ENCODE measurements around the gene TTC7B.

The TTC7B gene

DNA sequence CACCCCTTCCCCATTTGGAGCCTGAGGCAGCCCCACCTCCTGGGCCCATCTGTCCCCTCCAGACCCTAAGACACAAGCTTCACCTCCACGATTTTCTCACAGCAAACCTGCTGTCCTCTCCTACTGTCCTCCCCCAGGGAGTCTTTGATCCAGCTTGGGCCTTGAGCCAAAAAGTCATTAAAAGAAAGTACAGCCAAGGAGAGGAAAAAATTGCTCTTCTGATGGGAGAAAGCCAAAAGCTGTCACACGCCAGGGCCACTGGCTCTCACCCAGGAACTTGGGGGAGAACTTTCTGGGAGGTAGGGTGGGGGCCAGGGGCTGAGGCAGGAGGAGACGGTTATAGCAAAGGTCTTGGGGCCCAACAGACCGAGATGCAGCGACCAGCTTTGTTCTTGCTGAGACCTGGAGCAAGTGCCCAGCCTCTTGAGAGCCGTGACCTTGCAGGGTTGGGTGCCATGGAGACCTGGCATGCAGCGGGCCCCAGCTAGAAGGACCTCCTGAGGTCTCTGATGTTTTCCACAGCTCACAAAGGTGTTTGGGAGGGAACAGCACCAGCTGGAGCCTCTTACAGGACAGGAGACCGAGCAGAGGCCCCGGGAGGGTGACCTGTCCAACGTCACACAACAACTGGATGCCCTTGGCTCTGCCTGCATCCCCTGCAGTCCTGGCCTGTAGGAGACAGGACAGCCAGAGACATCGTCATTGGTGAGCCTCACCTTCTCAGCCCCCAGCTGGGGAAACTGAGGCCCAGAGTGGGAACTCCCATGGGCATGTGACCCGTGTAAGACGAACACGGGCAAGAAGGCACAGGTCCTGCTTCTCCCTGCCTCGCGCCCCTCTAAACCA, 294.9 kb downstream of the TTC7B start:
- 89% methylated on average over 16 of the region's 16 CpGs for WGBS
- no peak overlapping the region for H3K4me3 ChIP-seq (ENCODE audit: low read length)
- H3K9me3 ChIP-seq (ENCODE audit: insufficient read depth, low read depth, low read length) = no peaks in the 10 kb centered on the region
- no peak overlapping the region for H3K9ac ChIP-seq (ENCODE audit: low read depth, low read length)
- no peaks in the 10 kb centered on the region for H3K4me1 ChIP-seq (ENCODE audit: insufficient read depth, low read length)
- no peaks in the 10 kb centered on the region for H3K27me3 ChIP-seq (ENCODE audit: insufficient read depth, low read length)
- no peaks in the 10 kb centered on the region for H3K36me3 ChIP-seq (ENCODE audit: insufficient read depth, low read length)
- H3K27ac ChIP-seq (ENCODE audit: low read depth, low read length) = no peak overlapping the region

DNA sequence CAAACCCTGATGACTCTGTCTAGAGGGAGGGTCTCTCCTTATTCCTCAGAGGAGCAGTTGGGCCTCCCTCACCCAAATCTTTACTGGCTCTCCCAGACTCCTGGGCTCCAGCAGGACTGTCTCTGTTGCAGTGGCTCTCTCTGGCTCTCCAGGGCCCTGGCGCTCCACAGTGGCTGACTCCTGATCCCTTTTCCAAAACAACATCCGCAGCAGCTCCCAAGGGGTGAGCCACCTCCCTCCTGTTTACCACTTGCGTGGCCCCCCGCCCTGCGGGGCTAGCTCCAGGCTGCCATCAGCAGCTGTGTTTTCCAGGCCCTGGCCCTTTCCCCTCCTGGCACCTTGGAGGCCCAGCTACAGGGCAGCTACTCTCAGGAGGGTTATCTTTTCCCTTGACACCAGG, 295.9 kb downstream of the TTC7B start:
- 92% methylated on average over 5 of the region's 5 CpGs for WGBS
- no peaks in the 10 kb centered on the region for H3K9me3 ChIP-seq (ENCODE audit: insufficient read depth, low read depth, low read length)
- H3K36me3 ChIP-seq (ENCODE audit: insufficient read depth, low read length) = no peaks in the 10 kb centered on the region
- no peak overlapping the region for H3K9ac ChIP-seq (ENCODE audit: low read depth, low read length)
- no peak overlapping the region for H3K27ac ChIP-seq (ENCODE audit: low read depth, low read length)
- H3K4me1 ChIP-seq (ENCODE audit: insufficient read depth, low read length) = no peaks in the 10 kb centered on the region
- no peaks in the 10 kb centered on the region for H3K27me3 ChIP-seq (ENCODE audit: insufficient read depth, low read length)
- no peak overlapping the region for H3K4me3 ChIP-seq (ENCODE audit: low read length)

DNA sequence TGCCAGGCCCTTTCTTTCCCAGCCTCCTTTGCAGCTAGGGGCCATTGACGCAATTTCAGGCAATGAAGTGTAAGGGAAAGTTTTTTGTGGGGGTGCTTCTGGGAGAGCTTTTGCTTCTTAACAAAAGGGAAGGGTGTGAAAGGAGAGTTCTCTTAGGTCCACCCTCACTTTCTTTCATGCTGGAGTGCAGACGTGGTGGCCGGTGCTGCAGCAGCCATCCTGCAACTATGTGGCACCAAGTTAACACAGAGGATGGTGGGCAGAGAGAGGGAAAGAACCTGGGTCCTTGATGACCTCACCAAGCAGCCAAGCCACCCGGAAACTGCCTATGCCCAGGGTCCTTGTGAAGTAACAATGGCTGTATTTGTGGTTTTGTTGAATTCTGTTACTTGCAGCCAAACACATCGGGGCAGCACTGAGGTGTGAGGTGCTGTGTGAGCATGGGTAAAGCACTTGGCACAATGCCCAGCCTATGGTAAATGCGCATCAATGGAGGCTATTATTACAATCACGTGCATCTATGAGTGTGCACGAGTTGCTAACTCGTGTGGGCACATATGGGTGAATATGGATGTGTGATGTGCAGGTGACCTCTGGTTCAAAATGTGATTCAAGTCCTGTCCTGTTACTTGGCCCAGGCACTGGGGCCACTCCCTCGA, 296.8 kb downstream of the TTC7B start:
- Histone ChIP-seq H3K4me3 (ENCODE audit: low read length) (no peak overlapping the region), H3K27me3 (ENCODE audit: insufficient read depth, low read length) (no peaks in the 10 kb centered on the region), H3K27ac (ENCODE audit: low read depth, low read length) (no peak overlapping the region), H3K9me3 (ENCODE audit: insufficient read depth, low read depth, low read length) (no peaks in the 10 kb centered on the region), H3K4me1 (ENCODE audit: insufficient read depth, low read length) (no peaks in the 10 kb centered on the region), H3K36me3 (ENCODE audit: insufficient read depth, low read length) (no peaks in the 10 kb centered on the region), H3K9ac (ENCODE audit: low read depth, low read length) (no peak overlapping the region)
- 91% methylated on average over 10 of the region's 10 CpGs for WGBS

DNA sequence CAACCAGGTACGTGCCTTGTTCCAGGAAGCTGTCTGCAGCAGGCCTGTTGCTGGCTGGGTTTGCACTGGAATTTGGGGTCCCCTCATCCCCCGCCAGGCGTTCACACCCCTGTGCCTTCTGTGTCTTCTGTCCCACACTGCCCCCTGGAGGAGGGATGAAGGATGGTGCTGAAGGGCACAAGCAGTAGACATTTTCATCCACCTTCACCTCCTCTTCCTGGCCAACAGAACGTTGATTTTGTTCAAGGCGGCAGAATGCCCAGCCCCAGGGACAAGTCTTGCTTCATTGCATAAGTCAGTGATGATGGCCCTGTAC, 297.3 kb downstream of the TTC7B start:
- Histone ChIP-seq H3K9ac (ENCODE audit: low read depth, low read length) (no peak overlapping the region), H3K4me3 (ENCODE audit: low read length) (no peak overlapping the region), H3K4me1 (ENCODE audit: insufficient read depth, low read length) (no peaks in the 10 kb centered on the region), H3K36me3 (ENCODE audit: insufficient read depth, low read length) (no peaks in the 10 kb centered on the region), H3K27me3 (ENCODE audit: insufficient read depth, low read length) (no peaks in the 10 kb centered on the region), H3K9me3 (ENCODE audit: insufficient read depth, low read depth, low read length) (no peaks in the 10 kb centered on the region), H3K27ac (ENCODE audit: low read depth, low read length) (no peak overlapping the region)
- 84% methylated on average over 4 of the region's 5 CpGs for WGBS

DNA sequence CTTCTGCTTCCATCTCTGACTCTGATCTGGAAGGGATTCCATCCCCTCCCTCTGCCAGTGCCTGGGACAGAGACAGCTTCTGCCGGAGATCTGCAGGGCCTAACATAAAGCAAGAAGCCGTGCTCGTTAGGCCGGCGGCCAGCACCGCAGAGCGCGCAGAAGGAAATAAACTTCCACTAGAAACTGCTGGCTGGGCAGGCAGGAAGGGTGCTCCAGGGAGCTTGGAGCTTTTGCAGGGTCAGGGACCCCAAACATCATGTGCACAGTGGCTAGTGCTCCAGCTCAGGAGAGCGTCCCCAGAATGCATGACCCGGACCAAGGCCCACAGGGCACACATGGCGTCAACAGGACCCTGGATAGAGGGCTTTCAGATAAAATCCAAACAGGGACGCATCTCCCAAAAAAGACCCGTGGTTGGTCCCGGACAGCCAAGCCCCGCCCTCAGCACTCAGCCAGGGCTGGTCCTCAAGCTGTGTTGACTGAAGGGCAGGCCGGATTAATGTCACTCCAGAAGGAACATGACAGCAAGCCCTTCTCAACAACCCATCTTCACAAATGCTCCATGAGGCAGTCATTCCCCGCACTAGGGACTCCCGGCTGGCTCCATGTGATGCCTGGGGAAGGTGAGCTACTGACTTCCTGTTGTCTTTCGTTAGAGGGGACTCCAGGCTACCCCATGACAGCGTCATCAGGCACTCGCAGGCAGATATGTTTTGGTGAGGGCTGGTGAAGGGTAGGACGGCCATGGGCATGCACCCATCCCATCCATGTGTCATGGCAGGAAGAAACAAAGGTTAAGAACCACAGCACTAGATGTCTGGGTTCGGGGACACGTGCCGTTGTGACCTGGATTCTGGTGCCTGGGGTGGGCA, 297.9 kb downstream of the TTC7B start:
- H3K4me3 ChIP-seq (ENCODE audit: low read length) = no peak overlapping the region

DNA sequence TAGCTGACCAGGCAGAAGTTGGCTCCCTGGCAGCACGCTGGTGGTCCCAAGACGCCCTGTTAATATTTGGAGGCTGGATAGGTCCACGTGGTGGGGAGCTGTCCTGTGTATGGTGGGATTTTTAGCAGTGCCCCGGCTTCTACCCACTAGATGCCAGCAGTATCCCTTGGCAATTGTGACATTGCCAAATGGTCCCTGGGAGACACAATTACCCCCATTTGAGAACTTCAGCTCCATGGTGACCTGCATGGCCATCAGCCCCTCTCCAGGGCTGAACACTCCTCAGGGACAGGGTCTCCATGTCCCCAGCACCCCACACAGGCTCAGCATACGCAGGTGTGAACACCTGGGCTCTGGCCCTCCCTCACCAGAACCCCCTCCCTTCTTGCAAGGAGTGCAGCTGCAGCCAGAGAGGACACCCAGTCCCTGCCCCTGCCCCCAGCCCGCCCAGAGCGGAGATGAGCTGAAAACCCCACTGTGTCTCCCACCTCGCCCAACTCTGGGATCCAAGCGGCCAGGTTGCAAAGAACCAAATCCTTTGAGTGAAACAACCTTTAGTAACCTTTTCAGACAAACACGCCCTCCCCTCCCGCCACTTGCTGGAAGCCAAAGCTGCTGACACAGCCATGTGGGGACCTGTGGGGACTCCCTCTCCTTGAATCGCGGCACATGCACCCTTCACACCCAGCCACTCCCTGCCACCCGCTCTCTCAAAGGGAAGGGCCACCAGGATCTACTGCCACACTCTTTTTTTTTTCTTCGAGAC, 299.0 kb downstream of the TTC7B start:
- peaks cover 3% of the 10 kb centered on the region; the same call in 1 of the 2 replicates for H3K4me1 ChIP-seq (ENCODE audit: insufficient read depth, low read length)
- no peak overlapping the region for H3K9ac ChIP-seq (ENCODE audit: low read depth, low read length)
- H3K27me3 ChIP-seq (ENCODE audit: insufficient read depth, low read length) = no peaks in the 10 kb centered on the region
- no peak overlapping the region for H3K27ac ChIP-seq (ENCODE audit: low read depth, low read length)
- 74% methylated on average over 15 of the region's 15 CpGs for WGBS
- H3K9me3 ChIP-seq (ENCODE audit: insufficient read depth, low read depth, low read length) = no peaks in the 10 kb centered on the region
- no peak overlapping the region for H3K4me3 ChIP-seq (ENCODE audit: low read length)
- no peaks in the 10 kb centered on the region for H3K36me3 ChIP-seq (ENCODE audit: insufficient read depth, low read length)

More for the DNA sequence above, 297.9 kb downstream of the TTC7B start:
- Histone ChIP-seq H3K9me3 (ENCODE audit: insufficient read depth, low read depth, low read length) (no peaks in the 10 kb centered on the region), H3K36me3 (ENCODE audit: insufficient read depth, low read length) (no peaks in the 10 kb centered on the region), H3K27me3 (ENCODE audit: insufficient read depth, low read length) (no peaks in the 10 kb centered on the region), H3K4me1 (ENCODE audit: insufficient read depth, low read length) (peaks cover 2% of the 10 kb centered on the region; the same call in 1 of the 2 replicates), H3K9ac (ENCODE audit: low read depth, low read length) (no peak overlapping the region), H3K27ac (ENCODE audit: low read depth, low read length) (no peak overlapping the region)
- 90% methylated on average over 25 of the region's 25 CpGs for WGBS

DNA sequence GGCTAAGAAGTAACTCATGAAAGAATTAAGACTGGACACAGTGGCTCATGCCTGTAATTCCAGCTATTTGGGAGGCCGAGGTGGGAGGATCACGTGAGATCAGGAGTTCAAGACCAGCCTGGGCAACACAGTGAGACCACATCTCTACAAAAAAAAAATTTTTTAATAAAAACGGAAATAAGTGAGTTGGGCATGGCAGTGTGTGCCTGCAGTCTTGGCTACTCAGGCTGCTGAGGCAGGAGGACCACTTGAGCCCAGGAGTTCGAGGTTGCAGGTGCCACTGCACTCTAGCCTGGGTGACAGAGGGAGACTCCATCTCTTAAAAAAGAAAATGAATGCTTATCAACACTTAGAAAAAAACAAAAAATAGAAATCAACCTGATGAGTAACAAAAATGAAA, 301.7 kb downstream of the TTC7B start:
- Histone ChIP-seq H3K36me3 (ENCODE audit: insufficient read depth, low read length) (no peaks in the 10 kb centered on the region), H3K4me1 (ENCODE audit: insufficient read depth, low read length) (peaks cover 14% of the 10 kb centered on the region), H3K9me3 (ENCODE audit: insufficient read depth, low read depth, low read length) (no peaks in the 10 kb centered on the region), H3K4me3 (ENCODE audit: low read length) (no peak overlapping the region), H3K9ac (ENCODE audit: low read depth, low read length) (no peak overlapping the region), H3K27ac (ENCODE audit: low read depth, low read length) (no peak overlapping the region), H3K27me3 (ENCODE audit: insufficient read depth, low read length) (no peaks in the 10 kb centered on the region)
- WGBS = 93% methylated on average over 4 of the region's 4 CpGs

DNA sequence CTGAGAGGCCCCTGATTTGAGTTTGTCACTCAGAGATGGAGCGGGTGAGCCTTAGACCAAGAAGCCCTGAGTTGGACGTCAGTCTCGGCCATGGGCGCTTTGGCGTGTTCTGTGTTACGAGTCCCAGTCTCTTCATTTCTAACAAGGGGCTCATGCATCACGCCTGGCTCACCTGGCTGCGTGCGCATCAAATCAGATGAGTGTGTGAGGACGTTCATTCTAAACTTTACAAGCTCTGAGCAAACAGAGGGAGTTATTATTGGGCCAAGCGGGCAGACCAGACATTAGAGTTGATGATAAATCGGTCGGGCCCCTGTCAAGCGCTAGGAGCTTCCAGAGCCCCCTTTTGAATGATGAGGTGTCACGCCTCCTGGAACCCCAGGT, 302.2 kb downstream of the TTC7B start:
- Histone ChIP-seq H3K4me1 (ENCODE audit: insufficient read depth, low read length) (peaks cover 14% of the 10 kb centered on the region), H3K27ac (ENCODE audit: low read depth, low read length) (peak overlapping the region; percentile 23; the same call in 1 of the 2 replicates), H3K9ac (ENCODE audit: low read depth, low read length) (no peak overlapping the region; the same call in 1 of the 2 replicates), H3K27me3 (ENCODE audit: insufficient read depth, low read length) (no peaks in the 10 kb centered on the region), H3K9me3 (ENCODE audit: insufficient read depth, low read depth, low read length) (no peaks in the 10 kb centered on the region), H3K36me3 (ENCODE audit: insufficient read depth, low read length) (no peaks in the 10 kb centered on the region), H3K4me3 (ENCODE audit: low read length) (no peak overlapping the region)
- WGBS = 88% methylated on average over 15 of the region's 15 CpGs

DNA sequence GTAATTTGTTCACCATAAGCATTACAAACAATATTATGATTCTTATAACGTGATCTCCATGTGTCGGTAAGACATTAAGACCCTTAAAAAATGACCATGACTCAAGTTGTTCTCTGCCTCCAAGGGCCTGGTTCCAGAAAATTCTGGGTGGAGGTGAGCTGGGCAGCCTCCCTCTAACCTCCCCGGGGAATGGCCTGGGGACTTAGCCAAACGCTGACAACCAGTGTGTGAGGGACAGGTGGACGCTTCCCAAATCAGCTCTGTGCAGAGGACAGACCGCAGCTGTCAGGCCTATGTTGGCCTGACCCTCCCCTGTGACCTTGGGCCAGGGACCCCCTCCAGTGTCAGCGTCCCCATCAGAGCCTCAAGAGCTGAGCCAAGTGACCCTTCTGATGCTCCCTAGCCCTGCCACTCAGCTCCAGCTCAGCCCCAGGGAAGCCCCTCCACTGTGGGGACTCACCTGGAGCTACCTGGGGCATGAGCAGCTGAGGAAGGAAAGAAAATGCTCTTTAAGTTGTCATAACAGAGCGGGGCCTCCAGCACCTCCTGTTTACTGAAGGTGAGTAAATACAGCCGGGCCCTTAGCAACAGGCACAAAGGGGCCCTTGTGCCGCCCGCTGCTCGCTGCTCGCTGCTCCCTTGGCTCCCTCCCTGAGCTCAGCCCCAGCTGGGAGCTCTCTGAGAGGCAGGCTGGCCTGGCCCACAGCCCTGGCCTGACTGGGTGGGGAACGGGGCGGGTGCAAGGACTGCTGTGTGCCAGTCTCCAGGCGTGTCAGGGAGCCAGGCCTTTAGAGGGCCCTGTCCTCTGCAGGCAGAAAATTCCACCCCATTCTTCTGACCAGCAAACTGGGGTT, 302.8 kb downstream of the TTC7B start:
- no peaks in the 10 kb centered on the region for H3K36me3 ChIP-seq (ENCODE audit: insufficient read depth, low read length)
- no peaks in the 10 kb centered on the region for H3K27me3 ChIP-seq (ENCODE audit: insufficient read depth, low read length)
- H3K27ac ChIP-seq (ENCODE audit: low read depth, low read length) = peak overlapping the region; percentile 23; the same call in 1 of the 2 replicates
- peaks cover 14% of the 10 kb centered on the region for H3K4me1 ChIP-seq (ENCODE audit: insufficient read depth, low read length)
- H3K9ac ChIP-seq (ENCODE audit: low read depth, low read length) = peak overlapping the region; percentile 2; the same call in 1 of the 2 replicates
- 73% methylated on average over 16 of the region's 16 CpGs for WGBS
- no peaks in the 10 kb centered on the region for H3K9me3 ChIP-seq (ENCODE audit: insufficient read depth, low read depth, low read length)
- H3K4me3 ChIP-seq (ENCODE audit: low read length) = no peak overlapping the region
